ENCODE measurements around the gene IFT43. TPM values are rescaled to one million over a fixed set of nuclear protein-coding genes. Genes with fewer than 3 reads are reported as not detected.

Gene IFT43
- total RNA-seq, 1 donor from 2014 or later, result 38.6 TPM

DNA sequence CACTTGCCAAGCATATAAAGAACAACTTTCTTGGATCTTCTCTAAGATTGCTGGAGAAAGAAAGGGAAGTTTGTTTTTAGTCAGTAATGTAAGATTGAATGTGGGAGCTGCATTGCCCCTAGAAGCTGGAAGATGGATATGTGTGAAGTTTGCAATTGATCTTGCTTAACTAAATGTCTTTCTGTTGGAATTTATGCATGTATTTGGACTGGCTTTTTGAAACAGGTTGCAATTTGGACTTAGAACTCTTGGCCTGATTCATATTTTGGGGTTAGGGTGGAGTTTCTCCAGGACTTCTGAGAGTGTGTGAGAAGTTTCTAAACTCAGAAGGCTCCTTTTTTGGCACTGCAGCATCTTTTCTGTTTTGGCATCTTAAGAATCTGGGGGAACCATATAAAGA lies 26.4 kb downstream of the IFT43 start:
- DNase-seq (ENCODE audit: low read depth), result no peak

DNA sequence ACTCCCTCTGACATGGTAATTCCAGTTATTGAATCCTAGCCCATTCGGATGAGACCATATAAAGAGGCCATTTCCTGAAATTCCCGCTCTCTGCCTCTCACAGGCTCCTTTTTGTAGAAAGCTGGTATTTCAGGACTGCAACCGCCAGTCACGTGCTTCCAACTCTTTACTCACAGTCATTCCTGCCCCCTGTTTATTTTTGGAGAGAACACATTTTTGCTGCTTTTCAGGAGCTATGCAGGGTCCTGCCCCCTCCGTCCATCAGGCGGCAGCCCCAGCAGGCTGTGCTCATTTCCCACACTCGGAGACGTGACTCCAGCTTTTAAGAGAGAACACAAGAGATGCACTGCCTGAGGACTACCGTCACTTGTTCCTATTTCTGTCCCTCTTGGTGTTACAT lies 26.8 kb downstream of the IFT43 start:
- peak; percentile 20 for DNase-seq (ENCODE audit: low read depth)

DNA sequence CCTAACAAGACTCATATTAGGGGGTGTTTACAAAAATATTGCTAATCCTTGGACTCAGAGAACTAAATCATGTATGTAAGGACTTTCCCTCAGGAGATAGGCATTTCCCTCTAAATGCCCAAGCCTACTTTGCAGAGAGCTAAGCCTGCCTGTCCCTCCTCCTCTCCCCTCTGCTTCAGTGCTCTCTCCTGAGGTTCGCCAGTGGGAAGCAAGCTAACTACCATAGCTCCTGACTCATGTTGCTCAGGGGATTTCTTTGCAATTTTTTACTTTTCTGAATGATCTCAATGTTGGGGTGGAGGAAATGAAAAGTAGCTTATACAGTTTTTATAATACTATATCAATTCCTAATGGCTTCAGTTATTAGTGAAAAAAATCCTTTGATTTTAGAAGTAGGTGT lies 29.6 kb downstream of the IFT43 start:
- no peak for DNase-seq (ENCODE audit: low read depth)

DNA sequence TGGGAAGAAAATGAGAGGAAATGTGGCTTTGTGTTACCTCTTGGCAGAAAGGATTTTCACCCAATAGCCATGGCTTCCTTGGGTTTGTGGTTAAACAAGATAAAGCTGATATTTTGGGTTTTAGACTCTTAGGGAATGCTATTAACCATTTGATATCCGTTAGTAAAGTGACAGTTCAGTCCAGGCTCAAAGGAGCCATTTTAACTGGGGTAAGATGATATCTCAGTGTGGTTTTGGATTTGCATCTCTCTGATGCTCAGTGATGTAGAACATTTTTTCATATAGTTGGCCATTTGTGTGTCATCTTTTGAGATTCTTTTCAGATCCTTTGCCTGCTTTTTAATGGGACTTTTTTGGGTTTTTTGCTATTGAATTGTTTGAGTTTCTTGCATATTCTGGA lies 30.1 kb downstream of the IFT43 start:
- no peak for DNase-seq (ENCODE audit: low read depth)

DNA sequence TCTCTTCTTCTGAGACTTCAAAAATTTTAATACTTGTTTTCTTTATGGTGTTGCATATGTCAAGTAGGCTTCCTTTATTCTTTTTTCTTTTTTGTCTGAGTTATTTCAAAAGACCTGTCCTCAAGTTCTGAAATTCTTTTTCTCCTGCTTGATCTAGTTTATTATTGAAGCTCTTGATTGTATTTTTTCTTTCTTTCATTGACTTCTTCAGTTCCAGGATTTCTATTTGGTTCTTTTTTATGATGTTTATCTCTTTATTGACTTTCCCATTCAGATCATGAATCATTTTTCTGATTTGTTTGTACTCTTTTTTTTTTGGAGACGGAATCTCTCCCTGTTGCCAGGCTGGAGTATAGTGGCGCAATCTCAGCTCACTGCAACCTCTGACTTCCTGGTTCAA lies 34.1 kb downstream of the IFT43 start:
- DNase-seq (ENCODE audit: low read depth), result no peak

DNA sequence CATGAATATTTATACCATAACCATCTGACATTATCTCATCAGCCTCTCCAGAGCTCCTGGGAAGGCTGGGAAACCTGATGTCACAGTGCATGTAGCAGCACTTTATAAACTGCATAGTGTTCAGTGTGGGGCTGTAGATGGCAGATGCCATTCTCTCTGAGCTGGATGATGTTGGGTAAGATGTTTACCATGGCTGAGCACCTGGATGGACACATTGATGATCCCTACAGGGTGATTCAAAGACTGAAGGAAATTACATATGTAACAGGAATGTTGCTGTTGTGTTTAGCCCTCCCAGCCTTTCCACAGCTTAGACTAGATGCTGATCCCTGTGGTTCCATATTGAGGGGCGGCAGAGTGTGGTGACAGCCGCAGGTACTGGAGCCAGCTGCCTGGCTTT lies 37.4 kb downstream of the IFT43 start:
- DNase-seq (ENCODE audit: low read depth), result no peak

DNA sequence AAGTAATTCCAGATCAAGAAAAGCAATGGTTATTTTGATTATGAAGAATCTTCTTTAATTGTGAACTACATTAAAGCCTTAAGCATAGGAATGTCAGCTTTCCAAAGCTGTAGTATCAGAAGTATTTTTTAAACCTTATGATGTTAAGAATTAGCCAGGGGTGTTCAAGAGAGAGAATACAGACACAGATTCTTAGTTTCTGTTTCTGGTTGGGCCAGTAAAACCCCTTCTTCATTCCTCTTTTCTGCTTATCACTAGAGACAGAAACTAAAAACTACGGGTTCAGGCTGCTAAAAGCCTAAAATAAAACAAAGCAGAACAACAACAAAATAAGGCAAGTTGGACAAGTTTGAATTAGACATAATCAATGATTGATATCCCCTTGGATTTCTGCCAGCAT lies 38.2 kb downstream of the IFT43 start:
- DNase-seq (ENCODE audit: low read depth), result no peak

DNA sequence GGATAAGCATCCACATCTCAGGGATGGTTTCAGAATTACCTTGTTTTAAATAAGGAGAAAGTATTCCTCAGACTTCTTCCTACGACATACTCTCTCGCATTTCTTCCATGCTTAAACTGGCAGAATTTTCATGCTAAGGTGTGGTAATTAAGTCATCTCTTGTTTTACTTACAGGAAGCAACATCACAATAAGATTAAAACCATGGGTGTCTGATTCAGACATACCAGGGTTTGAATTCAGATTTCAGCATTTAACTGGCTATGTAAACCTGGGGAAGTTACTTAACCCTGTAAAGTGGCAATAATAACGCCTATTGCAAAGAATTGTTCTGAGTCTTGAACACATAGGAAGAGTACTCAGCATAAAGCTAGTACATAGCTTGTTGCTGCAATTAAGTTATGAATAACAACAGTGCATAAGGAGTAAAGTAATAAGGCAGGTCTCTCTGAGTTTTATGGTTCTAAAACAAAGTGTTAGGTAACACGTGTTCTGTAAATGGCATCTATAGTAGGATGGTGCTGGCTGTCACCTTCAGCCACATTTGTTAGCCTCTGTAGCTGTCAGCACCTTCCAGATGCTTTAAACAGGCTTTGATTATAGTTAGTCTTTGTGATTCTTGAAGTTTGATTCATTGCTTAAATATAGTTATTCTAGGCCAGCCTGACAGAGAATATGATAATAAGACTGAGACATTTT lies 38.8 kb downstream of the IFT43 start:
- no peak for DNase-seq (ENCODE audit: low read depth)

DNA sequence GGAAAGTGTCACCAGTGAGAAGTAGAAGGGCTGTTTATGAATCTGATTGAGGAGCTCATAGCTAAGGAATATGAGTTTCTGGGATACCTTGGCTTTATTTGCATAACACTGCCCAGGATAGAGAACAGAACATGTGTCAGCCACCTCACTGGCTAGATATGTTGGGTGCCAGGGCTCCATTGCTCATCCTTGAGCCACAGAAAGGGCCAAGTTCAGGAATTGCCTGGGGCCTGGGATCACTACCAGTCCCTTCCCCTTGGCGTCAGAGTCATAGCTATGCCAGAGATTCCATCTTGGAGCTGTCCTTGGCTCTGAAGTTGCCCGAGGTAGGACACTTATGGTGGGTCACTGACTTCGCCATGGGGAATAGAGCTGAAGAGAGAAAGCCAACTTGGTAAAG lies 49.0 kb downstream of the IFT43 start:
- DNase-seq (ENCODE audit: low read depth), result no peak

DNA sequence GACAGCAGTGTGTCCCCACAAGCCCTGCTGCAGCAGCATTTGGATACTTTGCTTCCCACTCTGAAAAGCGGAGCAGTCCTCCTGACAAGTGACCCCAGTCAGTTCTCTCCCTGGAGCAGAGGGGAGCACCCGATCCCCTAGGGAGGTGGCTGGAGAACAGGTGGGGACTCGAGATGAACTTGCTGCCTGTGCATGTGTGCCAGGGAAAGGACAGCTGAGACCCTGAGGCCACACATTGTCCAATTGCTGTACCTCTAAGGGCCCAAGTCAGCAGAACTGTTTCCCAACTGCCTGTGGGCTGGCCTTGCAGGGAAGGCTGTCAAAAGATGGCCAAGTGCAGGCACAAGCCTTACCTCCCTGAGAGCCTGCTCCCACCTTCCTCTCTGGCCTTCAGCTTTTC lies 55.1 kb downstream of the IFT43 start:
- peak; percentile 77 for DNase-seq (ENCODE audit: low read depth)

DNA sequence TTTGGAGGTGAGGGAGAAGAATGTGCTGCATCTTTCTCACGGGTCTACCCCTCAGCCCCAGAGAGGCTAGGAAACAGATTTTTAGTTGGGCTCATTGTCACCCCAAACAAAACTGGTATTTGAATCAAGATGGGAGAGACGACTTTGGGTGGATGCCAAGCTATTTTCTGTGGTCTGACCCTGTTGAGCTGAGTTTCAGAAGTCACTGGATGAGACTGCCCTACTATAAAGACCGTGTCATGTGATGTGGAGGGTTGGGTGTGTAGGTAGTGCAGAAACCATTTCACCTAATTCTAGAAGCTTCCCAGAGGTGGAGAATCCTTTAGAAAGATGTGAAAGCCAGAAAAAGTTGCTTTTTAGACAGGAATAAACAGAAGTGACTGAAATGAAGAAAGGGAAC lies 60.2 kb downstream of the IFT43 start:
- no peak for DNase-seq (ENCODE audit: low read depth)

DNA sequence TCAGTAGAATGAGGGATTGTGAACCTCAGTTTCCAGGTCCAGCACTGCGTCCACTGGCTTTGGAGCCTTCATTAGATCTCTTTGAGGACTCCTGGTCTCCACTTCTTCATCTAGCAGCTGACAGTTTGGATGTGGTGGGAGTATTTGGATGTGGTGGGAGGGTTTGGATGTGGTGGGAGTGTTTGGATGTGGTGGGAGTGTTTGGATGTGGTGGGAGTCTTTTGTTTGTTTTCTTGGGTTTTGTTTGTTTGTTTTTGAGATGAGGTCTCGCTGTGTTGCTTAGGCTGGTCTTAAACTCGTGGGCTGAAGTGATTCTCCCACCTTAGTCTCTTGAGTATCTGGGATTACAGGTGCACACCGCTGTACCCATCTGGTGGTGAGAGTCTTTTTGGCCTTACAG lies 64.7 kb downstream of the IFT43 start:
- no peak for DNase-seq (ENCODE audit: low read depth)

DNA sequence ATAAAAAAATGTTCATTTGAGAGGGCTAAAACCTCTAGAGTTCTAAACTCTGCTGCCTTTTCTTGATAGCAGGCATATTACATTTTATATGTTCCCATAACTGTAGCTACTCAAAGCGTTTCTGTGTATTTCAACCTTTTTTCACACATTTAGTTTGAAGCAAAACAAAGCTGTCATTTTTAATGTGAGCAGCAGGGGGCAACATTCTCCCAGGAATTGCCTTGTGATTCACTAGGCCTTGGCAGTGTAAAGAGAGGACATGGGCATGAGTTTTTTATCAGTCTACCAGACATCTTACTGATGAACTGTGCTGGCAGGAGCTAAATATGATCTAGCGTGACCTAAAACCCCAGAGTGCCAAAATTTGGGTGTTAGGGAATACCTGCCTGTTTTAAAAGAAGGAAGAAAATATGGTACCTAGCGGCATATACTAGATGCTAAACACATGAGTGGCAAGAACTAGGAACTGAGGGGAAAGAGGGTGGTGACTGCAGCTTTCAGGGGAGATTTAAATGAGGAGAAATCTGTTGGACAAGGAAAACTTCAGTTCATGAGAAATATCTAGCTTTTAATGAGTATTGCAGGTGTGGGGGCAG lies 65.3 kb downstream of the IFT43 start:
- peak; percentile 75 for DNase-seq (ENCODE audit: low read depth)

DNA sequence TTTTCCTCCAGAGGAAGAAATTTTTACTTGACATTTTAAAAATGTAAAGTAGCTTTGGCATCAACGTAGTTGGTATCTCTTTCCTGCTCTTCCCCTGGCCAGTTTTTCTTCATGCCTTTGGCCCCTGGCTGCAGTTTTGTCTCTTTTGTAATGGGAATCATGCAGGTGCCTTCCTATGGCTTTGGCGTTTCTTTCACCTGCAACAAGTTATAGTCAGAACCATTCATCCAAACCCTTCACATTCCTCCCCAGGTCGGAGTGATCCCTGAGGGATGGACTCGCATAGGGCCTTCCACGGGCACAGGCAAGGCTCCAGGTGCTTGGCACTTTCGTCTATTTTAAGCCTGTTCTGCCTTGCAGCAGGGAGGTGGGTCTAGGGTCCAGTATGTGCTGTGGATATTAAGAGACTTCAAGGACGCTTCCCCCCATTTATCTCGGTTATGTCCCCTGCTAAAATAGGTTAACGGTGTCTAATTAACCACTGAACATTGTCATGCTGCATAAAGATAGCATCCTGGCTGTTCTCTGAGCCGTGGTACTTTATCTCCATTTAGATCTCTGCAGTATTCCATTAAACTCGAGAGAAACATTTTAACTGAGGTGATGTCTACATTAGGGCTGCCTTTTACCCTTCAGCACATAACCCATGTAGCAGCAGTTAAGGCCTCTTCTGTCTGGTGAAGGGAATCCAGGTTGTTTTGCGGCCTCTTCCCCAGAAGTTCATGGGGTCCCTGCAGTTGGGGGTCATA lies 66.3 kb downstream of the IFT43 start:
- DNase-seq (ENCODE audit: low read depth), result no peak

DNA sequence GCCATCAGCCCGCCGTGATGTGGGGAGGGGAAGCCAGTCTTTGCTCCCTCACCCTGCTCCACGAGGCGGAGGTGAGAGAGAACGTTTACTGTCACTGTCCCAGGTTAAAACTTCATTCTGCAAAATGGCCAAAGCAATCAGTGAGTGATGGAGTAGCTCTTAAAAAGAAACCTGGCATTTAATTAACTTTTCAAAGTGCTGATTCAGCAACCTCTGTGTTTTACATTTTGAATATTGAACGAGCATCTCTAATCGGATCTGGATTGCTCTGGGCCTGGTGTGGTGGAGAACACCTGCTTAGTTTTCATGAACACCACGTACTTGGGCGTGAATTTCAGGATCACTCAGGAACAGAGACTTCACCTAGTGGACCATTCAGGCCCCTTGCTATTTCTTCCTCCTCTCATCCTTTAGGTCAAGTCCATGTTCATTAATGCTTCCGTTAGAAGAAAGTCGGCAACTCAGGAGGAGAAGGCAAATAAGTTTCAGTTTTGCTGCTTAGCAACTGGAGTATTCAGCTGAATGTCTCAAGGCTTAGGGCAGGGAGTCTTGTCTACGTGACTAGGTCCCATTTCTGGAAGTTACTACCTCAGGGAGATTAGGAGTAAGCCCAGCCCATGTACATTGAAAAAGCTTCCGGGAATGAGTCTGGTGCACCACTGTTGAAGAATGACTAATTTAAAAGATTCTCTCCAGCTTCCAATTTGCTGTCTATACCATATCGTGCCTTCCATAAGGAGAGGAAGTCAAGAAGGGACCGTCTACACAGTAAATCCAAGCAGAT lies 68.2 kb downstream of the IFT43 start:
- no peak for DNase-seq (ENCODE audit: low read depth)

DNA sequence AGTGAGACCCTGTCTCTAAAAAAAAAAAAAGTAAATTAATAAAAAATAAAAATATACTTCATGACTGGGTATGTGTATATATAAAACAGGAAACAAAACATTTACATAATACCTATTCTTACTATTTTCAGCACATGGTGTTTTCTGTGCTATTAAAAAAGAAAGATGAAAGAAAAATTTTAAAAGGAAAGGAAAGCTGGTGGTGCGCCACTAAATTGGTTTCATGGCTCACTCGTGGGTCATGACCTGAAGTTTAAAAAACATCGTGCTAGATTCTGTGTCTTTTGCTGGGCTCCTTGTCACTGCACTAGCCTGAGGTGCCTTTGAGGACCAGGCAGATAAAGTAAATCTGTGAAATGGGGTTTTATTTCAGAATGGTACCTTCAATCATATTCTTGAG lies 69.8 kb downstream of the IFT43 start:
- no peak for DNase-seq (ENCODE audit: low read depth)

DNA sequence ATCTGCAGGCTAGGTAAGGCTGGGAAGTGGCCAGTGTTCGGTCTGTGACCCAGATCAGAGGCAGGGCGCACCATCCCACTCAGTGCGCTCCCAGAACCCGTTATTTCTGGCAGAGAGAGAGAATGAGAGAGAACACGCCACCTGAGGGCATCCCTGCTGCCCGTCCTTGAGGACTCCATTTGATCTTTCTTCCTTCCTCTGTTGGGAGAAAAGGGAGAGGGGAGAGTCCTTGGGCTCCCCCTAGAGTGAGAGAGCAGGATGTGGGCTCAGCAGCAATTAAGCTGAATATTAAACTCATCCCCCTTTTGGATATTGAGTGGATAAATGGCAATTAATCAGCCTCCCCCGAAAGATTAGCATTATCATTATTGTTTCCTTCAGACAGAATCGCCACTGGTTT lies 70.6 kb downstream of the IFT43 start:
- DNase-seq (ENCODE audit: low read depth), result peak; percentile 25

DNA sequence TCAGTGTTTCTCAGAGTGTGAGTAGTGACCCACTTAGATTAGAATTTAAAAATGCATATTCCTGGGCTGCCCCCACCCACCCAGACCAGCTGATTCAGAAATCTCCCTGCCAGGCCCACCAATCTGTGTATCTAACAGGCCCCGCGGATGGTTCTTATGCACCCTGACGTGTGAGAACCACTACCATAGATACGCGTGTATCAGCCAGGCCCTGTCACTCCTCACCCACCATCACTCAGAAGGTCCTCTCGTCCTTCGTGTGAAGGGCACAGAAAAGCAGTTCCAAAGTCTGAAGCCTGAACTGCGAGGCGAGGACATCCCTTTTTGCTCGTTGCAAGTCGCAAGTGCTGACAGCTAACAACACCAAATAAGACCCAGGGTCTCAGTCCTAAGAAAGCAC lies 72.4 kb downstream of the IFT43 start:
- DNase-seq (ENCODE audit: low read depth), result no peak

DNA sequence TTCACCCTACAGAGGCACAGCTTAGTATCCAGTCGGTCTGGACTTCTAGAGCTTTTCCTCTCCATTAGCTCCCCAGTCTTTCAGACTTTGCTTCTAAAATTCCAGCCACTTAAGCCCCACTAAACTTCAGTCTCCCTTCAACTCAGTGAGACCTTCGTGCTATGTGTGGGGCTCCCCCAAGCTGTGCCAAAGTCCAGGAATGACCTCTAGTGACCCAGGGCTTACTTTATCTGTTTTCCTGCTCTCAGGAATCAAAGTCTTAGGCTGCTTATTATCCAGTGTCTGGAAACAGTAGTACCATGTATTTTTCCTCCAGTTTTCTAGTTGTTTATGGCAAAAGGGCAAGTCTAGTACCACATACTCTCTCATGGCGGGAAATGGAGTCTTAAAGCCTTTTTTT lies 77.8 kb downstream of the IFT43 start:
- DNase-seq (ENCODE audit: low read depth), result no peak

DNA sequence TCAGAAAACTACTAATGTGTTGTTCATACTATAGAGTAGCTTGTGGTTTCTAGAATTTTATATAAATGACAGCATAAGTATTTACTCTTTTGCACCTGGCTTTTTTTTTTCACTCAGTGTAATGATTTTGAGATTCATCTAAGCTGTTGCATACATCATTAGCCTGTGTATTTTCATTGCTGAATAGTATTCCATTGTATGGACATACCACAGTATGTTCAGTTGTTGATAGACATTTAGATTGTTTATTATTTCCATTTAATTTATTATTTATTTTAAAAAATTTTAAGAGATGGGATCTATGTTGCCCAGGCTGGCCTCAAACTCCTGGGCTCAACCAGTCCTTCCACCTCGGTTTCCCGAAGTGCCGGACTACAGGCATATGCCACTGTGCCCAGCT lies 80.0 kb downstream of the IFT43 start:
- DNase-seq (ENCODE audit: low read depth), result no peak

DNA sequence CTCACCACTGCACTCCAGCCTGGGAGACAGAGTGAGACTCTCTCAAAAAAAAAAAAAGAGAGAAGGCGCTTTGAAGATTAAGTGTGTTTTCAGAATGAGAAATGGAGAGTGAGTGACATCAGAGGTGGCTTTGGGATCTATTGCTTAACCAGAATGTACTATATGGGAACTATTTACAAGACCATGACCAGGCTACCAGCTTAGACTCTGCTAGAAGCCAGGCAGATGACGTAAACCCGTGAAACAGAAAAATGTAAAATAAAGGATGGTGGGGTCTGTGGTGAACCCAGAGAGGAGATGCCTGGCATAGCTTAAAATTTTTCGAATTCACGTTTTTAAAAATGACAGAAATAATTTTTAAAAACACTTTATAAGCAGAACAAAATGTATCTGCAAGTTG lies 82.0 kb downstream of the IFT43 start:
- DNase-seq (ENCODE audit: low read depth), result no peak

DNA sequence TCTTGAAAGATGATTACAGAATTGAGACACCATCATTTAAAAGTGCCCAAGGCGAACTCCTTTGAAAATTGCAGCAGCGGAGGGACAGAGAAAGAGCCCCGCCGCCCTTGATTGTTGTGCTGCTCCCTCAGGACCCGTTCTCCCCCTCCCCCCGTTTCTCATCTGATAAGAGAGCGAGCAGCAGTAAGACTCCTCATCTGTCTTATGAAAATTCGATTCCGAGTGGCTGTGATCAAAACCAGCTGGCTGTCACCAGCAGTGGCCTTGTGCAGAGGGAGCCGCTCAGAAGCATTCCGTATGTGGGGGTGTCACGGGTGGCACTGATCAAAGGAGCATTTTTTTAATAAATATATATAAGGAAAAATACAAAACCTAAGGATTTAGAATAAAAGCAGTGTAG lies 88.2 kb downstream of the IFT43 start:
- DNase-seq (ENCODE audit: low read depth), result no peak
